PC-3 (cell line): ENCODE measurements around the gene MAP1LC3B2. TPM values are rescaled to one million over a fixed set of nuclear protein-coding genes. Genes with fewer than 3 reads are reported as not detected.

Experiments
- ATAC-seq: fragments of 200-7000 bp; cut with Tn5 transposase; 2 replicates; pipeline ENCODE4 v1.9.1; 2020; ENCODE audit warnings: mild to moderate bottlenecking, moderate library complexity
- BruUV-seq: library from RNA; stranded (reverse); fragments of 400-500 nt; replicated peaks from 2 replicates; lab custom pipeline; 2021; lab: Mats Ljungman, UMichigan
- CTCF ChIA-PET: fragments of 300-600 bp; sonication (Branson Sonifier 250); formaldehyde crosslinking; loops from one replicate; lab custom pipeline; 2022; ENCODE audit warnings: antibody characterized with exemption; lab: Charles Lee
- POLR2A ChIA-PET: fragments of 300-600 bp; sonication (Branson Sonifier 250); formaldehyde crosslinking; loops from one replicate; lab custom pipeline; 2022; ENCODE audit warnings: antibody characterized with exemption; ENCODE audit not compliant: unreplicated experiment; lab: Charles Lee
- DNase-seq: peaks from one replicate; pipeline ENCODE4 v3.0.0-alpha.2; 2015
- H2AFZ ChIP-seq: fragments of 300-600 bp; sonication (generic); 2 replicates; pipeline ENCODE4 v1.6.0; 2016; ENCODE audit warnings: antibody characterized with exemption, low read length
- H3F3A ChIP-seq: fragments of 300-600 bp; sonication (generic); one replicate; pipeline ENCODE4 v1.6.0; 2017; ENCODE audit warnings: antibody characterized with exemption, low read length, control low read depth, mild to moderate bottlenecking; ENCODE audit not compliant: unreplicated experiment
- H3K27ac ChIP-seq: fragments of 300-600 bp; sonication (generic); 2 replicates; pipeline ENCODE4 v1.5.1; 2016; ENCODE audit warnings: mild to moderate bottlenecking, low read length
- H3K27me3 ChIP-seq: fragments of 300-600 bp; sonication (generic); 2 replicates; pipeline ENCODE4 v1.6.1; 2016; ENCODE audit warnings: low read length, mixed read lengths
- H3K36me3 ChIP-seq: fragments of 300-600 bp; sonication (generic); 2 replicates; pipeline ENCODE4 v1.6.1; 2016; ENCODE audit warnings: low read depth, mixed run types, low read length, mixed read lengths
- H3K4me1 ChIP-seq: fragments of 300-600 bp; sonication (generic); 2 replicates; pipeline ENCODE4 v1.5.1; 2016; ENCODE audit warnings: low read length; ENCODE audit not compliant: insufficient read depth
- H3K4me2 ChIP-seq: fragments of 300-600 bp; sonication (generic); 2 replicates; pipeline ENCODE4 v1.6.0; 2016; ENCODE audit warnings: low read length
- H3K4me3 ChIP-seq: fragments of 300-600 bp; sonication (generic); 2 replicates; pipeline ENCODE4 v1.5.1; 2016; ENCODE audit warnings: mild to moderate bottlenecking, low read length, mixed read lengths
- H3K79me2 ChIP-seq: fragments of 300-600 bp; sonication (generic); 2 replicates; pipeline ENCODE4 v1.6.1; 2017; ENCODE audit warnings: low read length, mixed read lengths
- H3K9ac ChIP-seq: fragments of 300-600 bp; sonication (generic); 2 replicates; pipeline ENCODE4 v1.6.0; 2016; ENCODE audit warnings: mild to moderate bottlenecking, low read length
- H3K9me2 ChIP-seq: fragments of 300-600 bp; sonication (generic); replicated peaks from 2 replicates; pipeline ENCODE4 v1.6.1; 2016; ENCODE audit warnings: mixed run types, low read length, mixed read lengths
- H3K9me3 ChIP-seq: fragments of 300-600 bp; sonication (generic); 2 replicates; pipeline ENCODE4 v1.6.1; 2016; ENCODE audit warnings: low read length, mixed read lengths
- H4K20me1 ChIP-seq: fragments of 300-600 bp; sonication (generic); 2 replicates; pipeline ENCODE4 v1.6.1; 2016; ENCODE audit warnings: low read length, mixed read lengths
- EZH2 ChIP-seq: fragments of 300-600 bp; sonication (generic); IDR thresholded peaks from one replicate; pipeline ENCODE4 v1.6.1; 2017; ENCODE audit warnings: antibody characterized with exemption, mild to moderate bottlenecking, low read length; ENCODE audit not compliant: unreplicated experiment
- EZH2phosphoT487 ChIP-seq: fragments of 300-600 bp; sonication (generic); IDR thresholded peaks from 2 replicates; pipeline ENCODE4 v1.6.1; 2018; ENCODE audit warnings: mild to moderate bottlenecking, antibody characterized with exemption, low read length, borderline replicate concordance
- intact Hi-C: fragments of 100-400 bp; cut with micrococcal nuclease; formaldehyde crosslinking; loops from 2 replicates; pipeline ENCODE4 v1.9.0; 2023
- total RNA-seq: library from RNA; depleted of rRNA; stranded (reverse); fragments of >200 nt; gene quantifications from 2 replicates; pipeline ENCODE4 v1.2.3, GENCODE V29; 2014
- TF ChIP-seq, protein P1 (sequence below): fragments of 300-600 bp; sonication (generic); conservative IDR thresholded peaks from 2 replicates; pipeline ENCODE4 v1.5.1; 2017; ENCODE audit warnings: antibody characterized with exemption, low read depth, mild to moderate bottlenecking, low read length

MAP1LC3B2 gene
- total RNA-seq, 1 experiment from 2014 or later = not detected

DNA sequence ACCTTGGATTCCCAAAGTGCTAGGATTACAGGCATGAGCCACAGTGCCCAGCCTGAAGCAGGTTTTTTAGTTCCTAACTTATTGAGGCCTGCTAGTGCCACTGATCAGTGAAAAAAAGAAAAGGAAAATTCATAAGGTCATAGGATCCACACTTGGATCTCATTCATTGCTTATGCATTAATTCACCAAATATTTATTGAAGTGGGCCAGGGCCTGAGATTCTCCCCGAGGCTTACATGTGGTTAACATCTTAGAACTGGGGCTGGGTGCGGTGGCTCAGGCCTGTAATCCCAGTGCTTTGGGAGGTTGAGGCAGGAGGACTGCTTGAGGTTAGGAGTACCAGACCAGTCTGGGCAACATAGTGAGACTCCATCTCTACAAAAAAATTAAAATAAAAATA, 29.5 kb upstream of the MAP1LC3B2 start:
- Histone ChIP-seq H3K27me3 (no peaks in the 10 kb centered on the region), H3K4me2 (peak overlapping the region; percentile 36), H3K4me1 (peaks cover 62% of the 10 kb centered on the region), H3K4me3 (no peak overlapping the region), H3K36me3 (no peaks in the 10 kb centered on the region; the same call in 1 of the 2 replicates), H3K9me2 (no peaks in the 10 kb centered on the region), H3K79me2 (no peaks in the 10 kb centered on the region), H3K27ac (peak overlapping the region; percentile 96), H3F3A (peaks cover 4% of the 10 kb centered on the region), H4K20me1 (no peaks in the 10 kb centered on the region), H2AFZ (no peak overlapping the region), H3K9ac (peak overlapping the region; percentile 71), H3K9me3 (no peaks in the 10 kb centered on the region)
- BruUV-seq = no TSS peak
- ChIA-PET POLR2A (no interaction called here), CTCF (no interaction called here)
- DNase-seq (no peak), ATAC-seq (no peak)
- no peak for TF ChIP-seq EZH2phosphoT487
- no peak for TF ChIP-seq EZH2
- TF ChIP-seq, protein P1, sequence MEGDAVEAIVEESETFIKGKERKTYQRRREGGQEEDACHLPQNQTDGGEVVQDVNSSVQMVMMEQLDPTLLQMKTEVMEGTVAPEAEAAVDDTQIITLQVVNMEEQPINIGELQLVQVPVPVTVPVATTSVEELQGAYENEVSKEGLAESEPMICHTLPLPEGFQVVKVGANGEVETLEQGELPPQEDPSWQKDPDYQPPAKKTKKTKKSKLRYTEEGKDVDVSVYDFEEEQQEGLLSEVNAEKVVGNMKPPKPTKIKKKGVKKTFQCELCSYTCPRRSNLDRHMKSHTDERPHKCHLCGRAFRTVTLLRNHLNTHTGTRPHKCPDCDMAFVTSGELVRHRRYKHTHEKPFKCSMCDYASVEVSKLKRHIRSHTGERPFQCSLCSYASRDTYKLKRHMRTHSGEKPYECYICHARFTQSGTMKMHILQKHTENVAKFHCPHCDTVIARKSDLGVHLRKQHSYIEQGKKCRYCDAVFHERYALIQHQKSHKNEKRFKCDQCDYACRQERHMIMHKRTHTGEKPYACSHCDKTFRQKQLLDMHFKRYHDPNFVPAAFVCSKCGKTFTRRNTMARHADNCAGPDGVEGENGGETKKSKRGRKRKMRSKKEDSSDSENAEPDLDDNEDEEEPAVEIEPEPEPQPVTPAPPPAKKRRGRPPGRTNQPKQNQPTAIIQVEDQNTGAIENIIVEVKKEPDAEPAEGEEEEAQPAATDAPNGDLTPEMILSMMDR = no peak
- intact Hi-C loops = loop anchor here (1.0 to 10.0 kb wide), 10 partner anchors 35 to 386 kb away; no protein-coding TSS in a partner anchor

DNA sequence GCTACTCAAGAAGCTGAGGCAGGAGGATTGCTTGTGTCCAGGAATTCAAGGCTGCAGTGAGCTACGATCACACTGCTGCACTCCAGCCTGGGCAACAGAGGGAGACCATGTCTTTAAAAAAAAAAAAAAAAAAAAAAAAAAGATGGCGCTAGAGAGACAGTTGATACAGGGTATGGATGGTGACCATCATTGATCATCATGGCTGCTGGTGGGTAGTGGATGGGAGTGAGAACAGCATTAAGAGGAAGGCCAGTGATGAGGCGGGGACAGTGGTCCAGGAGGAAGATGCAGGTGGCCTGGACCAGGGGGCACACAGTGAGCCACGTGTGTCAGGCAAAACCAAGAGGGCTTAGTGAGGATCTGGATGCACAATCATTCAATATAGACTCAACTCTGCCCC, 26.8 kb upstream of the MAP1LC3B2 start:
- no peak overlapping the region for H3K4me3 ChIP-seq
- peaks cover 40% of the 10 kb centered on the region for H3K4me1 ChIP-seq
- H3K27me3 ChIP-seq = no peaks in the 10 kb centered on the region
- no peak overlapping the region for H3K9ac ChIP-seq
- intact Hi-C loops = no loop called here
- CTCF ChIA-PET = interaction anchor here (0.6 kb wide), 1 partner anchor 376 kb away, joined by 18 read pairs; no protein-coding TSS in a partner anchor
- H3K4me2 ChIP-seq = peak overlapping the region; percentile 88; the same call in 1 of the 2 replicates
- DNase-seq (no peak), ATAC-seq (no peak)
- no peak overlapping the region for H2AFZ ChIP-seq
- H3K27ac ChIP-seq = no peak overlapping the region
- no peaks in the 10 kb centered on the region for H3F3A ChIP-seq
- H3K9me3 ChIP-seq = no peaks in the 10 kb centered on the region
- BruUV-seq = no TSS peak
- POLR2A ChIA-PET = no interaction called here
- H4K20me1 ChIP-seq = no peaks in the 10 kb centered on the region
- no peaks in the 10 kb centered on the region; the same call in 1 of the 2 replicates for H3K36me3 ChIP-seq
- H3K79me2 ChIP-seq = no peaks in the 10 kb centered on the region
- H3K9me2 ChIP-seq = no peaks in the 10 kb centered on the region
- TF ChIP-seq EZH2 (no peak), EZH2phosphoT487 (no peak)
- TF ChIP-seq, protein P1 = no peak; the same call in 1 of the 2 replicates

DNA sequence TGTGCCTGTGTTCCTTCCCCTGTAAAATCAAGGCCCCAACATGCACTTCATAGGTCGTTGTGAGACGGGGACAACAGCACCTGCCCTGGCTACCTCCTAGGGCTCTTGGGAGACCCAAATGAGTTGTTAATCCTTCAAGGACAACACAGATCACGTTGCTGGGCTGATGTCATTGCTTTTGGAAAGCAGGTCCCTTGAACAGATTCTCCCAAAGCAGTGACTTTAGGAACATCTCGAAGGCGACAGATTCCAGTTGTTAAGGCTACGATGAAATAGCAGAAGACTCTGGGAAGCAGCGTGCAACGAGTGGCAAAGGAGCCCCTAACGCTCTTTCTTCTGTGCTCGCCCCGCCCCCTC, 26.2 kb upstream of the MAP1LC3B2 start:
- Histone ChIP-seq H3K9me2 (no peaks in the 10 kb centered on the region), H3K4me1 (peaks cover 34% of the 10 kb centered on the region), H3K4me3 (peak overlapping the region; percentile 68), H3K27me3 (no peaks in the 10 kb centered on the region), H4K20me1 (no peaks in the 10 kb centered on the region), H3K27ac (0 out of 2 replicates have a peak overlapping the region, but pooled peaks have one; percentile 13), H3K36me3 (no peaks in the 10 kb centered on the region), H2AFZ (peak overlapping the region; percentile 87), H3K79me2 (no peaks in the 10 kb centered on the region), H3K9ac (no peak overlapping the region), H3K9me3 (no peaks in the 10 kb centered on the region), H3K4me2 (peak overlapping the region; percentile 88), H3F3A (no peaks in the 10 kb centered on the region)
- ATAC-seq = peak; percentile 0; the same call in 1 of the 2 replicates
- BruUV-seq = no TSS peak
- no peak for DNase-seq
- POLR2A ChIA-PET = interaction anchor here (0.6 kb wide), 1 partner anchor 37 kb away, joined by 21 read pairs; no protein-coding TSS in a partner anchor
- CTCF ChIA-PET = interaction anchor here (0.8 kb wide), 1 partner anchor 67 kb away, joined by 5 read pairs; no protein-coding TSS in a partner anchor
- intact Hi-C loops = no loop called here
- TF ChIP-seq, protein P1 = no peak
- TF ChIP-seq EZH2 (no peak), EZH2phosphoT487 (no peak)
